ENCODE results near the gene SLC8A3.

GRCh38 chr14:70077005-70077404, 111.7 kb downstream of the SLC8A3 start:
- TF ChIP-seq CTCF (IDR thresholded peaks at IDR 0.05) (no peak), EZH2 (IDR thresholded peaks at IDR 0.05) (no peak)

Data from neural progenitor cell (in vitro differentiated cells).